HG03280 (cell line): ENCODE results near the gene ACSBG1.

Experiments used
- ATAC-seq: cut with Tn5 transposase; IDR thresholded peaks from one replicate; pipeline ENCODE4 v1.9.1; 2021; ENCODE audit warnings: mild to moderate bottlenecking, moderate library complexity; ENCODE audit not compliant: unreplicated experiment

The ACSBG1 gene

DNA sequence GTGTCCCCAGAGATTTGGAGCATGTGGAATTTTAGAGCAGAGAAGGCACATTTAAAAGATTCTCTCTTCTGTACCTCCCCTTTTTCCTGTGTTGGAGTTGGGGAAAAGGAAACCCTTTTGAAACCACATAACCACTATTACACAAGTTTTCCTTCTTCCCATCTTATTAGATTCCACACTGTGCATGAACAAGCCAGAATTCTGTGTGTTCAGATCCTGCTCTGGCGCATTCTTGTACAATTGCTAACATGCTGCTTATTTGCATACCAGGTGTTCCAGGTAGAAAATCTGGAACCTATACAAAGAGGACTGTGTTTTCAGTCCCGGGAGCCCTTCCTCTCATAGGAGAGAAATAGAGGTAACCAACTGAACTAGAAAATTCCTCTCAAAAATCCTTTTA, 100.6 kb downstream of the ACSBG1 start:
- no peak for ATAC-seq

GRCh38 chr15:78131295-78132061, 102.9 kb downstream of the ACSBG1 start, which contains the start of gene CIB2:
Gene CIB2, minus strand, starts transcription at chr15:78131445. Its CDS starts 230 bp downstream, at chr15:78131215.
- ATAC-seq = peak; percentile 74

- ATAC-seq = peak; percentile 42
These were observed 103.7 kb downstream of the ACSBG1 start for GRCh38 chr15:78130466-78131294.

DNA sequence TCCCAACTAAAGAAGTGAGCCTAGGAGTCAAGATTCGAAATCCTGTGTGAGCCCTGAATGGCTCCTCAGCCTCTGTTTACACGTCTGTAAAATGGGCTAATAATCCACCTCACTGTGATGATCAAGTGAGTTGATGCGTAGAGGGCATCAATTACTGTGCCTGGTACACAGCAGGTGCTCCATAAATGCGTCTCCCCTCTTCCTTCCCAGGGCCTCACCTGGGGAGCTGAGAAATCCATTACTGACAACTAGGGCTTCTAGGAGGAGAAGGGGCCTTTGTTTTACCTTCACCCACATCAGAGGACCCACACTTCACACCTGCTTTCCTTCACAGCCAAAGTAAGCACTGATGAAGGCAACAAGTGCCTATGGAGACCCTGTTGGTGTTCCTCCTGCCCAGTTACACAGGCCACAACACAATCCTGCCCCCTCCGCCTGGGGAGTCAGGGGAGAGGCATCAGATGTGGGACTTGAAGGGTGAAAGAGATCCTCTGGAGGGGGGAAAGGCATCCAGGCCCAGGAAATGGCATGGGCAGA, 104.5 kb downstream of the ACSBG1 start:
- no peak for ATAC-seq

DNA sequence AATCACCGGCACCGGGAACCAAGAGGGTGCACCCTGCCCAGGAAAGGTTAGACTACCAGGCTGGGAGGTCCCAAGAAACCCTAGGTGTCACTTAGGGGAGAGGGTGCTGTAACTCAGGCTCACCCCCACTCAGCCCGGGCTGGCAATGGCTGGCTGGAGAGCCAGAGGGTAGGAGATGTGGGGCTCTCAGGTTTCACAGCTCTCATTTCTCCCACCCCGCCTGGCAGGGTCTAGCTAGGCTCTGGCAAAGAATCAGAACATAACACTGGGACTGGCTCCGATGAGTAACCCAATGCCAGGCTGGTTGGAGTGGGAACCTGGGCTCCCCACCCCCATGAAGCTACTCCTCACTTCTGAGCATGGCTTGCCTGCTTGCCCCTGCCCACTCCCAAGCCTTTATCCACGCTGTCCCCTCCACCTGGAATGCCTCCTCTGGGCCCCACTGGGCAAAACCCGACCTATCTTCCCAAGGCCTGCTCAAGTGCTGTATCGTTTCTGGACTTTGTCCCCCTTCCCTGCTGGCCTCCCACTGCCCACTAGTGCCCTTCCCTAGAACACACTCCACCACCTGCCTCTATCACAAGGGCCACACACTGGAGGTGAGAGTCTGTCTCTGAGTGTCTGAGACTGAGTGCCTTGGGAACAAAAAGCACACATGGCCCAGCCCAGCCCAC, 105.2 kb downstream of the ACSBG1 start:
- no peak for ATAC-seq

DNA sequence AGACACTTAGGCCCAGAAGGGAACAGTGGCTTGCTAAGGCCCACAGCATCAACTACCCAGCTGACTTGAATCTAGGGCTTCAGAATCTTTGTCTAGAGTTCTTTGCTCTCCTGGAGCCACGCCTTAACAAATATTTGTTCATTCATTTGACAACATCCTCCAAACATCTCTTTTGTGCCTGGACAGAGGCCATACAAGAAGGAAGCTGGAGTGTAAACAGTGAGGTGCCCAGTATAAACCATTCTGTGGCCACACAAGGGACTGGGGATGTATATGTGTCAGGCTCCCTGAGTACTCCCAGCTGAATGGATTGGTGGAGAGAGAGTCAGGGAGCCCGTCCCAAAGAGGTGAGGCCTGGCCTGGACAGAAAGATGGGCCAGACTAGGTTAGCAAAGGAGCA, 106.5 kb downstream of the ACSBG1 start:
- ATAC-seq = no peak

- ATAC-seq = no peak
These were observed 109.1 kb downstream of the ACSBG1 start for GRCh38 chr15:78125267-78125666.

- no peak for ATAC-seq
These were observed 113.8 kb downstream of the ACSBG1 start for GRCh38 chr15:78120523-78120922.
